K562 (cell line): ENCODE results near the gene FRMD5. TPM values are rescaled to one million over a fixed set of nuclear protein-coding genes. Genes with fewer than 3 reads are reported as not detected.

Experiments used
- ATAC-seq: fragments of 200-7000 bp; cut with Tn5 transposase; 3 replicates; pipeline ENCODE4 v1.9.1; 2020; ENCODE audit warnings: moderate library complexity
- BruUV-seq: library from RNA; stranded (reverse); fragments of 400-500 nt; replicated peaks from 2 replicates; lab custom pipeline; 2021; lab: Mats Ljungman, UMichigan
- CTCF ChIA-PET: fragments of 300-600 bp; formaldehyde crosslinking; extraction: SDS; loops from one replicate; lab custom pipeline; 2021; ENCODE audit warnings: low intra/inter-chr PET ratio; lab: Yijun Ruan, JAX
- POLR2A ChIA-PET: fragments of 300-600, 350-650 bp; sonication (Branson Sonifier 250); formaldehyde crosslinking; extraction: SDS; loops from one replicate; lab custom pipeline; 2021; ENCODE audit warnings: antibody characterized with exemption, inconsistent platforms; lab: Yijun Ruan, JAX
- DNase-seq, 4 experiments: peaks; one replicate each; pipeline versions ENCODE4 v3.0.0 to v3.0.0-alpha.2; 2011 to 2018; ENCODE audit warnings: low spot score in 3 of 4, mixed read lengths in 3 of 4; ENCODE audit errors: extremely low read depth in 1 of 4
- FAIRE-seq: peaks from 2 replicates; lab custom pipeline; 2011; peaks lifted over from hg19 to GRCh38; lab: Jason Lieb, UNC
- H2AFZ ChIP-seq: 2 replicates; pipeline ENCODE4 v1.6.0; 2011; ENCODE audit warnings: low read depth, low read length, control low read depth, inconsistent platforms
- H3K27ac ChIP-seq: fragments of 200-600 bp; 3 replicates; pipeline ENCODE4 v1.8.0; 2011; ENCODE audit warnings: low read depth, mild to moderate bottlenecking, control low read depth, inconsistent platforms, low read length, moderate library complexity, mixed read lengths; ENCODE audit errors: extremely low read depth
- H3K27me3 ChIP-seq, 2 experiments: fragments of 300-600 bp in 1 of 2; 2 replicates in 1 of 2; 3 replicates in 1 of 2; pipeline versions ENCODE4 v1.6.0 to v1.8.0; 2011; ENCODE audit warnings: inconsistent platforms in 2 of 2, low read length in 2 of 2, mild to moderate bottlenecking in 1 of 2, mixed read lengths in 1 of 2, moderate library complexity in 1 of 2; ENCODE audit not compliant: control insufficient read depth in 2 of 2, insufficient read depth in 2 of 2
- H3K36me3 ChIP-seq: fragments of 300-600 bp; 3 replicates; pipeline ENCODE4 v1.8.0; 2011; ENCODE audit warnings: mild to moderate bottlenecking, low read length, inconsistent platforms; ENCODE audit not compliant: control insufficient read depth, insufficient read depth
- H3K4me1 ChIP-seq, 2 experiments: fragments of 200-600 bp in 1 of 2; replicated peaks in 1 of 2; 2 replicates in 1 of 2; 3 replicates in 1 of 2; pipeline versions ENCODE4 v1.5.1 to v1.8.0; 2011; ENCODE audit warnings: inconsistent platforms in 2 of 2, low read length in 2 of 2, mild to moderate bottlenecking in 1 of 2, mixed read lengths in 1 of 2, moderate library complexity in 1 of 2; ENCODE audit not compliant: control insufficient read depth in 2 of 2, insufficient read depth in 2 of 2
- H3K4me2 ChIP-seq: 2 replicates; pipeline ENCODE4 v1.6.1; 2011; ENCODE audit warnings: low read length, control low read depth, inconsistent platforms, mixed read lengths; ENCODE audit not compliant: insufficient read depth
- H3K4me3 ChIP-seq: fragments of 200-600 bp; sonication (generic), shearing (Covaris generic); 2 replicates; pipeline ENCODE4 v1.5.1; 2016; ENCODE audit warnings: control low read depth, inconsistent platforms
- H3K79me2 ChIP-seq: fragments of 200-600 bp; 3 replicates; pipeline ENCODE4 v1.8.0; 2011; ENCODE audit warnings: low read length, inconsistent platforms; ENCODE audit not compliant: control insufficient read depth, insufficient read depth
- H3K9ac ChIP-seq, 2 experiments: 2 replicates each; pipeline versions ENCODE4 v1.6.0 to v1.6.1; 2011; ENCODE audit warnings: low read depth in 2 of 2, low read length in 2 of 2, control low read depth in 1 of 2, inconsistent platforms in 1 of 2, mild to moderate bottlenecking in 1 of 2, mixed read lengths in 1 of 2; ENCODE audit not compliant: insufficient read depth in 1 of 2
- H3K9me1 ChIP-seq: one replicate; pipeline ENCODE4 v1.6.0; 2011; ENCODE audit warnings: inconsistent platforms, mild to moderate bottlenecking, low read length, moderate library complexity; ENCODE audit not compliant: control insufficient read depth, insufficient read depth
- H3K9me3 ChIP-seq: replicated peaks from 2 replicates; pipeline ENCODE4 v1.5.1; 2011; ENCODE audit warnings: low read depth, low read length, inconsistent platforms; ENCODE audit not compliant: control insufficient read depth, insufficient read depth
- H4K20me1 ChIP-seq: replicated peaks from 2 replicates; pipeline ENCODE4 v1.6.1; 2011; ENCODE audit warnings: low read length, inconsistent platforms, mixed read lengths; ENCODE audit not compliant: control insufficient read depth, insufficient read depth
- BCL6 ChIP-seq: fragments of 250-450 bp; sonication (Bioruptor Pico); IDR thresholded peaks from 2 replicates; pipeline ENCODE4 v1.4.0; 2020
- BDP1 ChIP-seq: IDR thresholded peaks from 3 replicates; pipeline ENCODE4 v1.6.1; 2011; ENCODE audit not compliant: insufficient read length, insufficient read depth
- CGGBP1 ChIP-seq: fragments of 250-450 bp; sonication (Bioruptor Pico); IDR thresholded peaks from 2 replicates; pipeline ENCODE4 v1.9.0; 2021; ENCODE audit warnings: mild to moderate bottlenecking
- CTCF ChIP-seq, 3 experiments: IDR thresholded peaks in 2 of 3; conservative IDR thresholded peaks in 1 of 3; 2 replicates each; pipeline ENCODE4 v1.5.1; 2011 to 2012; ENCODE audit warnings: low read length in 3 of 3, mild to moderate bottlenecking in 3 of 3, control low read depth in 2 of 3, improper control_type of control experiment in 1 of 3, inconsistent platforms in 1 of 3, low read depth in 1 of 3, mixed read lengths in 1 of 3, moderate library complexity in 1 of 3; ENCODE audit not compliant: insufficient read depth in 2 of 3
- E2F3 ChIP-seq: fragments of 250-450 bp; sonication (Bioruptor Pico); IDR thresholded peaks from 2 replicates; pipeline ENCODE4 v1.4.0; 2020; ENCODE audit warnings: mild to moderate bottlenecking
- FOXA1 ChIP-seq: fragments of 450-650 bp; IDR thresholded peaks from 2 replicates; pipeline ENCODE4 v1.6.1; 2016; ENCODE audit warnings: mild to moderate bottlenecking, borderline replicate concordance
- HMGN3 ChIP-seq: IDR thresholded peaks from 2 replicates; pipeline ENCODE4 v1.6.1; 2011; ENCODE audit warnings: borderline replicate concordance, low read depth, mild to moderate bottlenecking, mixed read lengths, low read length; ENCODE audit not compliant: insufficient read length; ENCODE audit errors: extremely low read depth
- IRF2 ChIP-seq: sonication (generic); formaldehyde crosslinking; IDR thresholded peaks from 2 replicates; pipeline ENCODE4 v1.8.1; 2022; ENCODE audit warnings: mild to moderate bottlenecking, missing genetic modification reagents
- NFYB ChIP-seq: IDR thresholded peaks from 2 replicates; pipeline ENCODE4 v1.6.1; 2011; ENCODE audit warnings: mild to moderate bottlenecking, moderate library complexity; ENCODE audit not compliant: insufficient read length; ENCODE audit errors: extremely low read depth
- NR2F6 ChIP-seq: fragments of 450-650 bp; formaldehyde crosslinking; IDR thresholded peaks from 2 replicates; pipeline ENCODE4 v1.4.0; 2020; ENCODE audit warnings: mild to moderate bottlenecking
- POLR2H ChIP-seq: IDR thresholded peaks from 2 replicates; pipeline ENCODE4 v1.6.1; 2016; ENCODE audit warnings: missing genetic modification characterization, low read depth, mild to moderate bottlenecking, control low read depth, missing compliant biosample characterization, moderate library complexity
- TBP ChIP-seq: optimal IDR thresholded peaks from 2 replicates; pipeline ENCODE3; 2011; ENCODE audit warnings: low read depth, low read length, improper control_type of control experiment
- ZFP1 ChIP-seq: fragments of 450-650 bp; formaldehyde crosslinking; IDR thresholded peaks from 2 replicates; pipeline ENCODE4 v1.4.0; 2020; ENCODE audit warnings: mild to moderate bottlenecking, mixed read lengths
- ZKSCAN3 ChIP-seq: fragments of 250-450 bp; sonication (Bioruptor Pico); IDR thresholded peaks from 2 replicates; pipeline ENCODE4 v1.4.0; 2020
- ZNF175 ChIP-seq: fragments of 200-800 bp; sonication (Bioruptor generic); IDR thresholded peaks from 2 replicates; pipeline ENCODE4 v1.6.1; 2016; ENCODE audit warnings: low read depth, mild to moderate bottlenecking, missing genetic modification characterization, missing compliant biosample characterization
- ZNF644 ChIP-seq: fragments of 200-800 bp; sonication (Bioruptor generic); IDR thresholded peaks from 2 replicates; pipeline ENCODE4 v1.6.1; 2016; ENCODE audit warnings: low read depth, missing genetic modification characterization, missing compliant biosample characterization
- ZSCAN29 ChIP-seq: fragments of 450-650 bp; IDR thresholded peaks from 2 replicates; pipeline ENCODE4 v1.6.1; 2017
- WGBS: fragments of 100-300 bp; shearing (Covaris generic); methylation state at CpG from one replicate; pipeline ENCODE4 v1.1.6; 2016; ENCODE audit warnings: low coverage, mixed read lengths; ENCODE audit not compliant: insufficient coverage; ENCODE audit errors: missing lambda C conversion rate; 5-methylcytosine and 5-hydroxymethylcytosine counted together
- in situ Hi-C: fragments of 300-500 bp; cut with MboI; formaldehyde crosslinking; loops from 4 replicates; pipeline ENCODE4 v1.15.0; 2018; ENCODE audit warnings: inconsistent platforms, mixed read lengths
- intact Hi-C: fragments of 100-400 bp; cut with micrococcal nuclease; formaldehyde crosslinking; loops from 2 replicates; pipeline ENCODE4 v1.14.2; 2022
- polyA plus RNA-seq, 8 experiments: library from polyadenylated mRNA; depleted of rRNA in 4 of 8; stranded (reverse) in 5 of 8; unstranded in 3 of 8; fragments of >200 nt; fragmentation: Nextera tagmentation in 2 of 8; fragmentation: Illumina TruSeq in 1 of 8; extraction: Ambion mirVana in 2 of 8; extraction: Trizol in 1 of 8; gene quantifications; 2 replicates each; pipeline versions ENCODE4 v1.2.1 to v1.2.3, GENCODE V29; 2011 to 2014; ENCODE audit warnings: inconsistent platforms in 1 of 8, missing spikeins in 1 of 8
- total RNA-seq, 7 experiments: library from RNA; depleted of rRNA in 6 of 7; stranded (reverse); fragments of >200 nt in 6 of 7; fragmentation: Illumina TruSeq in 2 of 7; extraction: Trizol in 2 of 7; gene quantifications; 2 replicates each; pipeline versions ENCODE4 v1.2.1 to v1.2.3, GENCODE V29; 2011 to 2021; ENCODE audit warnings: low replicate concordance in 1 of 7
- TF ChIP-seq, protein P1 (sequence below): IDR thresholded peaks from 2 replicates; pipeline ENCODE4 v1.6.1; 2014; ENCODE audit warnings: antibody characterized with exemption

FRMD5 gene
- total and polyA plus RNA-seq, 9 of the 15 experiments (the other 6 are each of a cell fraction or from before 2014, with no cell fraction given), result 0.13 to 0.38 TPM; not detected in 7

DNA sequence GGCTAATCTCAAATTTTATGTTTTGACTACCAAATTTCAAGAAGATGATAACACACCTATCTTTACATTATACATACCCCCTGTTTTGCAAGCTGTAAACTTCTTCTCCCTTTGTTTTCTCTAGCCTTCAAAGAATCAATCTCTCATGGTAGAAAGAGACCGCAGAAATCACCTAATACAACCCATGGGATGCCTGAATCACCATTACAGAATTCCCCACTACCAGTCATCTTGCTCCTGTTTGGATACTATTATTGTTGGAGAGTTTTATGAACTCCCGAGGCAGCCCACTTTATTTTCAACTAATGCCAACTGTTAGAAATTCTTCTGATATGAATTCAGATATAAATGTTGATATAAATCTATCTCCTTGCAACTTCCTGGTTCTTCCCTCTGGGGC lies 110.9 kb downstream of the FRMD5 start:
- DNase-seq (no peak), ATAC-seq (no peak), FAIRE-seq (no peak)
- intact Hi-C loops (no loop called here), in situ Hi-C loops (no loop called here)
- POLR2A ChIA-PET, result no interaction called here
- H3K4me1 ChIP-seq, result no peaks in the 10 kb centered on the region
- TF ChIP-seq ZNF175 (CRISPR knock-in tag) (no peak), ZSCAN29 (no peak), NR2F6 (CRISPR knock-in tag) (no peak), IRF2 (CRISPR knock-in tag) (no peak), CTCF (IDR thresholded peaks at IDR 0.05 in 2 of 3, conservative IDR thresholded peaks at IDR 0.05 in 1 of 3; ENCODE audit: insufficient read depth in 2 of 3, low read depth in 1 of 3, low read length in 3 of 3) (no peak), BCL6 (CRISPR knock-in tag) (no peak), POLR2H (tag) (no peak), BDP1 (no peak), HMGN3 (no peak), E2F3 (CRISPR knock-in tag) (no peak), ZKSCAN3 (no peak), ZNF644 (tag) (no peak), TBP (no peak), NFYB (no peak), CGGBP1 (CRISPR knock-in tag) (no peak), FOXA1 (no peak), ZFP1 (no peak)
- TF ChIP-seq, protein P1, sequence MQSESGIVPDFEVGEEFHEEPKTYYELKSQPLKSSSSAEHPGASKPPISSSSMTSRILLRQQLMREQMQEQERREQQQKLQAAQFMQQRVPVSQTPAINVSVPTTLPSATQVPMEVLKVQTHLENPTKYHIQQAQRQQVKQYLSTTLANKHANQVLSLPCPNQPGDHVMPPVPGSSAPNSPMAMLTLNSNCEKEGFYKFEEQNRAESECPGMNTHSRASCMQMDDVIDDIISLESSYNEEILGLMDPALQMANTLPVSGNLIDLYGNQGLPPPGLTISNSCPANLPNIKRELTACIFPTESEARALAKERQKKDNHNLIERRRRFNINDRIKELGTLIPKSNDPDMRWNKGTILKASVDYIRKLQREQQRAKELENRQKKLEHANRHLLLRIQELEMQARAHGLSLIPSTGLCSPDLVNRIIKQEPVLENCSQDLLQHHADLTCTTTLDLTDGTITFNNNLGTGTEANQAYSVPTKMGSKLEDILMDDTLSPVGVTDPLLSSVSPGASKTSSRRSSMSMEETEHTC, result no peak
- H3K36me3 ChIP-seq, result no peaks in the 10 kb centered on the region
- 3% methylated on average over 2 of the region's 2 CpGs for WGBS
- no peaks in the 10 kb centered on the region for H3K9me3 ChIP-seq
- CTCF ChIA-PET, result no interaction called here
- H4K20me1 ChIP-seq, result no peaks in the 10 kb centered on the region
- H3K27ac ChIP-seq, result no peak overlapping the region
- H3K27me3 ChIP-seq, result peaks cover 0 to under 1% of the 10 kb centered on the region in 2 experiments; a peak in 1 of 5 replicates
- H3K4me3 ChIP-seq, result no peak overlapping the region
- no peaks in the 10 kb centered on the region for H3K9me1 ChIP-seq
- no TSS peak for BruUV-seq
- no peak overlapping the region for H2AFZ ChIP-seq
- H3K4me2 ChIP-seq, result no peak overlapping the region
- no peaks in the 10 kb centered on the region for H3K79me2 ChIP-seq
- no peak overlapping the region for H3K9ac ChIP-seq
